AG04450 (cell line): Measurements from ENCODE around the gene IDI1. TPM values are rescaled to one million over a fixed set of nuclear protein-coding genes. Genes with fewer than 3 reads are reported as not detected.

Source experiments
- CTCF ChIA-PET: fragments of 300-600, 350-600 bp; formaldehyde crosslinking; extraction: SDS; loops from one replicate; lab custom pipeline; 2022; ENCODE audit warnings: antibody characterized with exemption, inconsistent platforms; lab: Charles Lee
- POLR2A ChIA-PET: fragments of 350-600 bp; formaldehyde crosslinking; extraction: SDS; loops from one replicate; lab custom pipeline; 2021; ENCODE audit warnings: antibody characterized with exemption, inconsistent platforms; lab: Yijun Ruan, JAX
- DNase-seq: peaks from one replicate; pipeline ENCODE4 v3.0.0-alpha.2; 2011; ENCODE audit warnings: low read depth, low spot score
- H3K27ac ChIP-seq: one replicate; pipeline ENCODE4 v1.5.1; 2012; ENCODE audit warnings: low read depth, low read length, control low read depth
- H3K27me3 ChIP-seq: one replicate; pipeline ENCODE4 v1.6.0; 2012; ENCODE audit warnings: low read length; ENCODE audit not compliant: control insufficient read depth, insufficient read depth
- H3K4me3 ChIP-seq: 2 replicates; pipeline ENCODE4 v1.5.1; 2011; ENCODE audit warnings: mild to moderate bottlenecking, low read depth, low read length, control low read depth
- H3K9me3 ChIP-seq: 2 replicates; pipeline ENCODE4 v1.5.1; 2012; ENCODE audit warnings: low read length; ENCODE audit not compliant: control insufficient read depth, insufficient read depth
- polyA plus RNA-seq: library from polyadenylated mRNA; depleted of rRNA; stranded (reverse); fragments of >200 nt; gene quantifications from 2 replicates; pipeline ENCODE4 v1.2.3, GENCODE V29; 2011; rRNA removed
- TF ChIP-seq, protein P1 (sequence below): IDR thresholded peaks from 2 replicates; pipeline ENCODE4 v1.5.1; 2011; ENCODE audit warnings: low read depth, low read length, control low read depth, inconsistent platforms

IDI1 gene
- polyA plus RNA-seq, 1 experiment: 37.6 TPM

DNA sequence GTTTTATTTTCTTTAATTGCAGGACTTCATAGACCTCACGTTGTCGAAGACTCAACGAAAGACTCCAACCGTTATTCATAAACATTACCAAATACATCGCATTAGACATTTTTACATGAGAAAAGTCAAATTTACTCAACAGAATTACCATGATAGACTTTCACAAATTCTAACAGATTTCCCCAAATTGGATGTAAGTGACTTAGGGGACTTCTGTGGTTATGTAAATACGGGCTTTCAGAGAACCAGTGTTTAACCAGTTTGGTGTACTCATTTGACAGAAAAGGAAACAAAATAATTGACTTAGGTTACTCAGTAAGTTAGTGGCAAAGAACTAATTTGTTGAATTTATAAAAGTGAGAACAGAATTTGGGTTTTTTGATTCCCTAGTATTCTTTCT is 56.5 kb downstream of the IDI1 start:
- Histone ChIP-seq H3K4me3 (no peak overlapping the region), H3K27ac (no peak overlapping the region), H3K27me3 (no peaks in the 10 kb centered on the region), H3K9me3 (peaks cover 3% of the 10 kb centered on the region; the same call in 1 of the 2 replicates)
- TF ChIP-seq, protein P1, sequence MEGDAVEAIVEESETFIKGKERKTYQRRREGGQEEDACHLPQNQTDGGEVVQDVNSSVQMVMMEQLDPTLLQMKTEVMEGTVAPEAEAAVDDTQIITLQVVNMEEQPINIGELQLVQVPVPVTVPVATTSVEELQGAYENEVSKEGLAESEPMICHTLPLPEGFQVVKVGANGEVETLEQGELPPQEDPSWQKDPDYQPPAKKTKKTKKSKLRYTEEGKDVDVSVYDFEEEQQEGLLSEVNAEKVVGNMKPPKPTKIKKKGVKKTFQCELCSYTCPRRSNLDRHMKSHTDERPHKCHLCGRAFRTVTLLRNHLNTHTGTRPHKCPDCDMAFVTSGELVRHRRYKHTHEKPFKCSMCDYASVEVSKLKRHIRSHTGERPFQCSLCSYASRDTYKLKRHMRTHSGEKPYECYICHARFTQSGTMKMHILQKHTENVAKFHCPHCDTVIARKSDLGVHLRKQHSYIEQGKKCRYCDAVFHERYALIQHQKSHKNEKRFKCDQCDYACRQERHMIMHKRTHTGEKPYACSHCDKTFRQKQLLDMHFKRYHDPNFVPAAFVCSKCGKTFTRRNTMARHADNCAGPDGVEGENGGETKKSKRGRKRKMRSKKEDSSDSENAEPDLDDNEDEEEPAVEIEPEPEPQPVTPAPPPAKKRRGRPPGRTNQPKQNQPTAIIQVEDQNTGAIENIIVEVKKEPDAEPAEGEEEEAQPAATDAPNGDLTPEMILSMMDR: no peak
- no peak for DNase-seq
- CTCF ChIA-PET: no interaction called here
- POLR2A ChIA-PET: no interaction called here

DNA sequence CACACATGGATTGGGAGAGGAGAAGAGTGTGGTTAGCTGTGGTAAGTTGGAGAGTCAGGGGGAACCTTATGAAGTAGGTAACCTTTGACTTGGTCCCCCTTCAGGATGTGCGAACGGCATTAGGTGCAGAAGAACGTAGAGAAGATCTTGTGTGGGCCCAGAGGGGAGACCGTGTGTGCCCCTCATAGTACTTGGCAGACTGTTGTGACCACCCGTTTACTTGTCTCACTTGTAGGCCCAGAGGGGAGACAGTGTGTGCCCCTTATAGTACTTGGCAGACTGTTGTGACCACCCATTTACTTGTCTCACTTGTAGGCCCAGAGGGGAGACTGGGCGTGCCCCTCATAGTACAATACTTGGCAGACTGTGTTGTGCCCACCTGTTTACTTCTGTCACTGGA is 58.1 kb downstream of the IDI1 start:
- TF ChIP-seq, protein P1: no peak
- POLR2A ChIA-PET: no interaction called here
- DNase-seq: no peak

More for the DNA sequence above, 58.1 kb downstream of the IDI1 start:
- Histone ChIP-seq H3K9me3 (peaks cover 3% of the 10 kb centered on the region; the same call in 1 of the 2 replicates), H3K27ac (no peak overlapping the region), H3K27me3 (no peaks in the 10 kb centered on the region), H3K4me3 (no peak overlapping the region)
- CTCF ChIA-PET: no interaction called here

Other genes starting within 250 kb of the IDI1 start
- gene LARP4B, start 117.4 kb downstream of the IDI1 start, polyA plus RNA-seq: 33.5 and 34.0 TPM in 2 replicates
- gene GTPBP4, start 60.7 kb downstream of the IDI1 start, polyA plus RNA-seq: 33.4 and 34.9 TPM in 2 replicates
- gene IDI2, start 23.3 kb downstream of the IDI1 start, polyA plus RNA-seq: not detected in 2 replicates
- 15.0 and 16.0 TPM in 2 replicates for gene WDR37, start 7.3 kb upstream of the IDI1 start, polyA plus RNA-seq